ENCODE measurements around the gene PARP8. TPM values are rescaled to one million over a fixed set of nuclear protein-coding genes. Genes with fewer than 3 reads are reported as not detected.

Gene PARP8
- polyA plus RNA-seq, 4 donors: 14.7 to 17.7 (median 15.9) TPM

DNA sequence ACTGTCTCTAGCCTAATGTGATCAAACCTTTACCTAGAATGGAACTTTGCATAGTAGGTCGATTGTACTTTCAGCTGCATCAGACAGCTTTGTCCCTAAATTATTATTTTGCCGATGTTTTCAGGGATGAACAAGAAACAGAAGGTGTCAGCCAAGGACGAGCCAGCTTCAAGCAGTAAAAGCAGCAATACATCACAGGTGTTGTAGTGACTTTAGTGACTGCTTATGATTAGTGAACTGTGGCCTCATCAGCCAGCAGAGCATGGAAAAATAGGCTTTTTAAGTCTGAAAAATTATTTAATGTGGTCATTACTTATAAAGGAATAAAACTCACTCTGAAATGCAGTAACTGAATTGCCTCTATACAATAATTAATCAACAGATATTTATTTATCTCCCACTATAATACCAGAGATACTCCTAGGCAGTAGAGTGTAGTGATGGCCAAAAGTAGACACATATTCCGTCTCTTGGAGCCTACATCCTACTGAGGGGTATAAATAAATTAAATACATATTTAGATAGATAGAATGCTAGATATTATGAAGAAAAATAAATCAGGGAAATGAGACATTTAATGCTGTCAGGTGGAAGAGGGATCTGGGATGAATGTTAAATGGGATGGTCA is 166.3 kb downstream of the PARP8 start:
- DNase-seq (ENCODE audit: low read depth in 4 of 4, low spot score in 2 of 4): no peak

GRCh38 chr5:50836356-50836755 is 169.9 kb downstream of the PARP8 start:
- DNase-seq (ENCODE audit: low read depth in 4 of 4, low spot score in 2 of 4): no peak

DNA sequence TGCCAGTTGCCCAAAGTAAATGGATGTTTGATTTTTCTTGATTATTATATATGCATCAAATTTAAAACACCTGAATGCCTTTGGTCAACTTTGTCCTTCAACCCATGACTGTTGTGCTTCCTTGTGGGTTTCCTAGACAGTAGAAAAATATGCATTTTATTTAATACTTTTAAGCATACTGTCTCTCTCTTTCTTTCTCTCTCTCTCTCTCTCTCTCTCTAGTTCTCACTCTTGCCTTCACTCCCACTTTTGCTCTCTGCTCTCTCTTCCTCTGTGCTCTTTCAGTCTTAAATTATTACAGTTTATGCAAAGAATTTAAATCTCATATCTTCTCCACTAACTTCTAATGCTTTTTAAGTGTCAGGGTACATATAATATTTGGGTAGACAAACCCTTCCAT is 173.0 kb downstream of the PARP8 start:
- DNase-seq (ENCODE audit: low read depth in 4 of 4, low spot score in 2 of 4): no peak

DNA sequence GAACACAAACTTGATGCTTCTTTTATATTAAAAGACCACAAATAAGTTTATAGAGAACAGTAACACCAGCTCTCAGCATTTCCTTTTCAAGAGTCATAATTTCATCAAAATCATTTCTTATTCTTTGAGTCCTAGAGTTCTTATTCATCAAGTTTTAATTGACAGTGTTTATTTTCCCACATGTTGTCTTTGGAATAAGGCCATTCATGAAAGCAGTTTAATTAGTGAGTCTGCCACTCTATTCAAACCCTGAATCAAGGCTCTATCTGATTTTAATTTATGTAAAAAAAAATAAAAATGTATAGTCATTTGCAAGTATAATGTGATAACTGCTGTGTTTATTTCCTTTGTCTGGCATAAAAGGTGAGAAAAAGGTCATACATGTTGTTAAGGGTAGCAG is 176.7 kb downstream of the PARP8 start:
- DNase-seq (ENCODE audit: low read depth in 4 of 4, low spot score in 2 of 4): no peak

DNA sequence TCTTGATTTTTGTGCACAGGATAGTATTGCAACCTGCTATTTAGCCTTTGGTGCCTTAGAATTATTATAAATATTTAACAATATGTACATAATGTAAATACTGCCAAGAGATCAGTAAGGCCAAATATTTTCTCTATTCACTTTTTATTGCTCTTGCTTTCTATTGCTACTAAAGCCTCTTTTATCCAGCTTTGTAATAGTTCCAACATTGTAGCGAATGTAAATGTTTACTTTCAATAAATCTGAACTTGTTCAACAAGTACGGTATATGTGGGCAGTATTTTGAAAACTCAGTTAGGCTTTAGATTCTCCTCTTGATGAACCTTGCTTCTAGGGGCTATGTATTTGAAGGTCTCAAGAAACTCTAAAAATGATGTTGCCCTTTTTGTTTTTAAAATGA is 179.8 kb downstream of the PARP8 start:
- no peak for DNase-seq (ENCODE audit: low read depth in 4 of 4, low spot score in 2 of 4)

DNA sequence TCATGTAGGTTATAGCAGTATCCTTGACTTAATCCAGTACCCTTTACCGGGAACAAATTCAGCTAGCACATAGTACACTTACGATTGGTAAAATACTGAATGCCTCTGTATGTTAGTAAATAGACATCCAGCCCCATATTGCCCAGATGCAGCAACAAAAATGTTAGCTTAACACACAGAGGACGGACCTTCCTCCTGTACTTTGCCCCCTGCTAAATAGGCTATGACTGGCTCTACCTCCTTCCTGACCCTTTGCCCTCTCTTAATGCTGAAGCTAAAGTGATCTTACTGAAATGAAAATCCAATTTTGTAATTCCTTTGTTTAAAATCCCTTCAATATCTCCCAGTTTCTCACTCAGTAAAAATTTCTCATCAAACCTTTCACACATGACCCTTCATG is 183.1 kb downstream of the PARP8 start:
- no peak for DNase-seq (ENCODE audit: low read depth in 4 of 4, low spot score in 2 of 4)

- no peak for DNase-seq (ENCODE audit: low read depth in 4 of 4, low spot score in 2 of 4)
These were observed 186.7 kb downstream of the PARP8 start for GRCh38 chr5:50853151-50853550.

- no peak for DNase-seq (ENCODE audit: low read depth in 4 of 4, low spot score in 2 of 4)
These were observed 187.6 kb downstream of the PARP8 start for GRCh38 chr5:50854082-50854481.

GRCh38 chr5:50855001-50855400 is 188.6 kb downstream of the PARP8 start:
- no peak for DNase-seq (ENCODE audit: low read depth in 4 of 4, low spot score in 2 of 4)

DNA sequence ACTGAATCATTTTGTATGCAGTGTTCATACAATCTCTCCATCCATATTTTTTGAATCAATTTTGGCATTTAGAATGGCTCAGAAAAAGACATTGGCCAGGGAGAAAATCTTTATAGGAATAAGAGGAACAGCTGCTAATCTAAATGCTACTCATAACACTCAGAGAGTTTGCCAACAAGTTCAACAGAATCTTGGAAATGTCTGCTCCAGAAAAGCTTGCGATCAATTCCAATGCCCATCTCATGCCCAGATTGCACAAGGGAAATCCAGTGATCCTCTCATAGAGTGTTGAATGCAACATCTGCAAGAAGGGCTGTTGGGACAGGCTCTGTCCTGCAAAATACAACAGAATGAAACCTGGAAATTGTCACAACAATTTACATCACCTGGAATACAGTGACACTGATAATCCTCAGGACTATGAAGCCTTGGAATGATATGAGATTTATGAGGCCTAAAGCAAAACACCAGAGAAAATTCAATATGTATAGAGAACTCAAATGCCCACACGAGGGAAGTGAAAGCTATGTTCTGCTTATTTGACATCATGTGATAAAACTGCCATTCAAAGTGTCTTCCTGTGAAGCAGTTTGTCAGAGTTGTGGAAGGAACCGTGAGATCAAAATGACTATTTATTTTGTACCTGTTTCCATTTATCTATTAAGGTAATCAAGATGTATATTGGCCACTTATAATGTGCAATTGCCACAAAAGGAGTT is 190.1 kb downstream of the PARP8 start:
- DNase-seq (ENCODE audit: low read depth in 4 of 4, low spot score in 2 of 4): no peak

DNA sequence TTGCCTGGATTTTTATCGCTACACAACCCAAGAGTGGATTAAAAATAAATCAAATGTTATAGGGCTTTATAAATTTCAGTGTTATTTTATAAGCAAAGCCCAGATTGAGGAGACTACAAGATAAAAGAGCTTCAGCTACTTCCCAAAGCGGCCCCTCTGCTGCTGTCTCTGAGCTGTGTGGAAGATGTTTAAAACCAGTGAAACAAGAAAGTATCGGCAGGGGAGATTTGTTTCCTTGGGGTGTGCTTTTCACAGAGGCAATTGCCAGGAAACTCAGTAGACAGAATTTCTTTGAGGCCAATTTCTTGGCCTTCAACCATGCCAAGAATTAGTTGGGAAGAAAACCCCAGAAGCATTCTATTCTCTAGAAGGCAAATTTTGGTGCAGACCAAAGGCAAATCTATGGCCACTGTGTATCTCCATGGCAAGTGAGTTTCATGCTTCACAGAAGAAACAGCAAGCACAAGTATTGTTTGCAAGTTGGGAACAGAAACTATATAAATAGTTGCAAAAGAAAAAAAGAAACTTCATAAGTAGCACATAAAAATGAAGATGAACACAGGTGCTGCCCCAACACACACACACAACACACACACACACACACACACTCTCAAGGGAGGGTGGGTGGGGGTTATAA is 197.2 kb downstream of the PARP8 start:
- no peak for DNase-seq (ENCODE audit: low read depth in 4 of 4, low spot score in 2 of 4)

GRCh38 chr5:50864466-50864865 is 198.0 kb downstream of the PARP8 start:
- DNase-seq (ENCODE audit: low read depth in 4 of 4, low spot score in 2 of 4): no peak

- DNase-seq (ENCODE audit: low read depth in 4 of 4, low spot score in 2 of 4): no peak
These were observed 200.0 kb downstream of the PARP8 start for GRCh38 chr5:50866415-50866814.

DNA sequence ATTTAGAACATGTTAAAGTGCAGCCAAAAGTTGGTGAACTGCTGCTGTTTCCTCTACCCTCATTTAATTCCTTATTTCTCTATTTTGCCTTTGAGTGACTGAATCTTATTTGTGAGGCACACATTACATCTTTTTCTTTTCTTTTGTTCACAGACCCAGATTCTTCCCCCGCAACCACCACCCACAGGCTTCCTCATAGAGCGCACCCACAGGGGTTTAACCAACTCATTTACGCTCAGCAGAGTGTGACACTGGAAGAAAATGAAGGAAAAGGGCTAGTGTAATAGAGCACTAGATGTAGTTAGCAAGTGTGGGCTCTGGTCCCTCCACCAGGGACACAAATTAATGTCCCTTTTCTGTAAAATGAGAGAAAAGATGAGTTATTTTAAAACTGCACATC is 200.7 kb downstream of the PARP8 start:
- DNase-seq (ENCODE audit: low read depth in 4 of 4, low spot score in 2 of 4): no peak

- DNase-seq (ENCODE audit: low read depth in 4 of 4, low spot score in 2 of 4): no peak
These were observed 207.3 kb downstream of the PARP8 start for GRCh38 chr5:50873595-50874277.

DNA sequence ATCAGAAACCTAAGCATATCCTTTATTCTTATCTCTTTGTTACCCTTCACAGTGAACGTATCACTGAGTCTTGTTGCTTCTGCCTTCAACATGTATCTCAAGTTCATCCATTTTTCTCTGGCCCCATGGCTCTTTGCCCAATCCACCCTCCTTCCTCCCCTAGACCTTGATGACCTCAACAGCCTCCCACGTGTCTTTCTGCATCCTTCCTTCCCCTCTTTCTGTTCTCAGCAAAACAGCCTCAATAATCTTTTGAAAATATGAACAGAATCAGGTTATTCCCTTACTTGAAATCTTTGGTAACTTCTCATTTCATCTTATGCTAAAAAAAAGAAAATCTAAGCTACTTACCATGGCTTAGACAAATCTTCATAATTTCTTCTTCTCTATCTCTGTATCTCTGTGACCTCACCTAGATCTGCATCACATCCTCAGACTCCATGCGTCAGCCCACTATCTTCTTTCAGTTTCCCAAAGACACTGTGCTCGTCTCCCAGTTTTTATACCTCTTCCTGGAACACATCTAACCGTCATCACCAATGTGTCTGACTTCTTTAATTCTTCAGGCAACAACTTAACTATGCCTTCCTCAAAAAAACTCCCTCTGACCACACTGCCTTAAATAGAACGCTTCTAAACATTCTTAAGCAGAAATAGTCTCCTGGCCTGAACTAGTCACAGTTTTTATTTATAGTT is 208.0 kb downstream of the PARP8 start:
- DNase-seq (ENCODE audit: low read depth in 4 of 4, low spot score in 2 of 4): no peak

GRCh38 chr5:50875002-50875344 is 208.5 kb downstream of the PARP8 start:
- DNase-seq (ENCODE audit: low read depth in 4 of 4, low spot score in 2 of 4): no peak

DNA sequence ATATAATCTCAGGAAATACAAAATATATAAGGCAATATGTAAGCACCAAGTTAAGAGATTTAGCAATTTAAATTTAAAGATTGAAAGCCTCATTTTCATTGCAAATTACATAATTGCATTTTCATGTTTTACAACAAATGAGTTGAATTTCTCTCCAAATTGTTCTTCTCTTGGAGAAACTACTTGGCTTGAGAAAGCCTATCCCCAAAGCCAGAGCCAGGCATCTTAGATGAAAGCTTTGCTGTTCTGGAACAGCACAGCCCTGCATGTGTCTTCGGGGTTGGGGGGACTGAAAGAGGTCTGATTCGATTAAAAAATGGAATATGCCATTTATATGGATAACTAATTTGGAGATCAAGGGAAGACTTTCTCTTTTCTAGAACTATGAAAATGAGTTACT is 212.0 kb downstream of the PARP8 start:
- DNase-seq (ENCODE audit: low read depth in 4 of 4, low spot score in 2 of 4): no peak

GRCh38 chr5:50881407-50881806 is 215.0 kb downstream of the PARP8 start:
- no peak for DNase-seq (ENCODE audit: low read depth in 4 of 4, low spot score in 2 of 4)

DNA sequence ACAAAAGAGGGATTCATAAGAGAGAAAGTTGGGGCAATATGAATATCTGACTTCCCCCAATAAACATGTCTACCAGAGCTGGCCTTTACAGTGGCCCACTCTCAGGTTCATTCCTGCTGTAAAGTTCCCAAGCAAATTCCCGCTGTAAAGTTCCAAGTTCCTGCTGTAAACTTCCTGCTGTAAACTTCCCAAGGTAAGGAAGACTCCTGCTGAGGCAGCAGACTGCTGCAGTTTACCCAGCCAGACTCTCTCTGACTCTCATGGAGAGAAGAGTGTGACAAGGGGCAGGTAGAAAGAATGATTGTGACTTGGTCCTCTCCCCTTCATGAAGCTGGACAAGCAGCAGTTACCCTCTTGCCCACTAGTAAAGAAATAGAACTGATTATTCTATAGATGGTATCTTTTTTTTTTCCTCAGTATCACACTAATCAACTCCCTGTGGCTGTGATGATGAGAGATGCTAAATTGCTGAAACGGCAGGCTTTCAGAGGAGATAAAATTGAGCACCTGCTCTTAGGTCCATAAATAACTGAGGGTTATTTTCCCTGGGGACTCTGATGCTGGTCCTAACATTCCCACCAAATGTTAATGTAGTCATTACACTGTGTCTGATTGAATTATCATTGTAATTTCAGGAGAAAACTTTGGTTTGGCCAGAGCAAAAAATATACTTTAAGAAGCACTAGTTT is 220.4 kb downstream of the PARP8 start:
- no peak for DNase-seq (ENCODE audit: low read depth in 4 of 4, low spot score in 2 of 4)

Measured in left renal cortex interstitium (tissue), 4 donors.